ENCODE measurements around the gene NME2. TPM values are rescaled to one million over a fixed set of nuclear protein-coding genes. Genes with fewer than 3 reads are reported as not detected.

The NME2 gene
- total and polyA plus RNA-seq, 10 of the 15 experiments (the other 5 are each of a cell fraction or from before 2014, with no cell fraction given) = 497 to 1,030 (median 786) TPM

DNA sequence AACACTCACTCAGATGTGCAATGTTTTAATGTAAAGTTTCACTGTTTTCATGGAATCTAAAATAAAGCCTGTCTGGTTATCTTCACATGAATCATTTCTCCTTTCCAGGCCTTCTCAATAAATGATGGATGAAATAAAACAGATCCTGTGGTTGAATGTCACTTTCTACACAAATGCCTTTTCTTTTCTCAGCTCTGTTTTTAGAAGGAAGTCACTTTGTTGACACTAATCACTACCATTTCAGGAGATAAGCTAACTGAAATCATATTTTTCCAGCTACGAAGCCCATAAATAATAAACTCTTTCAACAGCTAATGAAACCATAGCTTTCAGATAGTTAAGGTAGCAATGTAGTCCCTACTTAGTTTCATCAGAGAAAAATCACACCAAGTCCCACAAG, 17.9 kb downstream of the NME2 start (continued):
- TF ChIP-seq, protein P1, sequence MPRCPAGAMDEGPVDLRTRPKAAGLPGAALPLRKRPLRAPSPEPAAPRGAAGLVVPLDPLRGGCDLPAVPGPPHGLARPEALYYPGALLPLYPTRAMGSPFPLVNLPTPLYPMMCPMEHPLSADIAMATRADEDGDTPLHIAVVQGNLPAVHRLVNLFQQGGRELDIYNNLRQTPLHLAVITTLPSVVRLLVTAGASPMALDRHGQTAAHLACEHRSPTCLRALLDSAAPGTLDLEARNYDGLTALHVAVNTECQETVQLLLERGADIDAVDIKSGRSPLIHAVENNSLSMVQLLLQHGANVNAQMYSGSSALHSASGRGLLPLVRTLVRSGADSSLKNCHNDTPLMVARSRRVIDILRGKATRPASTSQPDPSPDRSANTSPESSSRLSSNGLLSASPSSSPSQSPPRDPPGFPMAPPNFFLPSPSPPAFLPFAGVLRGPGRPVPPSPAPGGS (IDR thresholded peaks at IDR 0.05; ENCODE audit: borderline replicate concordance, insufficient read depth, low read depth, low read length, poor library complexity, severe bottlenecking) = no peak
- no peak for TF ChIP-seq POLR2A (IDR thresholded peaks at IDR 0.05; ENCODE audit: low read depth, low read length)
- no peak for TF ChIP-seq CBX3 (IDR thresholded peaks at IDR 0.05; ENCODE audit: borderline replicate concordance, low read depth)
- TF ChIP-seq NFYB (IDR thresholded peaks at IDR 0.05; ENCODE audit: insufficient read depth, low read depth, low read length) = no peak
- TF ChIP-seq, protein P2, sequence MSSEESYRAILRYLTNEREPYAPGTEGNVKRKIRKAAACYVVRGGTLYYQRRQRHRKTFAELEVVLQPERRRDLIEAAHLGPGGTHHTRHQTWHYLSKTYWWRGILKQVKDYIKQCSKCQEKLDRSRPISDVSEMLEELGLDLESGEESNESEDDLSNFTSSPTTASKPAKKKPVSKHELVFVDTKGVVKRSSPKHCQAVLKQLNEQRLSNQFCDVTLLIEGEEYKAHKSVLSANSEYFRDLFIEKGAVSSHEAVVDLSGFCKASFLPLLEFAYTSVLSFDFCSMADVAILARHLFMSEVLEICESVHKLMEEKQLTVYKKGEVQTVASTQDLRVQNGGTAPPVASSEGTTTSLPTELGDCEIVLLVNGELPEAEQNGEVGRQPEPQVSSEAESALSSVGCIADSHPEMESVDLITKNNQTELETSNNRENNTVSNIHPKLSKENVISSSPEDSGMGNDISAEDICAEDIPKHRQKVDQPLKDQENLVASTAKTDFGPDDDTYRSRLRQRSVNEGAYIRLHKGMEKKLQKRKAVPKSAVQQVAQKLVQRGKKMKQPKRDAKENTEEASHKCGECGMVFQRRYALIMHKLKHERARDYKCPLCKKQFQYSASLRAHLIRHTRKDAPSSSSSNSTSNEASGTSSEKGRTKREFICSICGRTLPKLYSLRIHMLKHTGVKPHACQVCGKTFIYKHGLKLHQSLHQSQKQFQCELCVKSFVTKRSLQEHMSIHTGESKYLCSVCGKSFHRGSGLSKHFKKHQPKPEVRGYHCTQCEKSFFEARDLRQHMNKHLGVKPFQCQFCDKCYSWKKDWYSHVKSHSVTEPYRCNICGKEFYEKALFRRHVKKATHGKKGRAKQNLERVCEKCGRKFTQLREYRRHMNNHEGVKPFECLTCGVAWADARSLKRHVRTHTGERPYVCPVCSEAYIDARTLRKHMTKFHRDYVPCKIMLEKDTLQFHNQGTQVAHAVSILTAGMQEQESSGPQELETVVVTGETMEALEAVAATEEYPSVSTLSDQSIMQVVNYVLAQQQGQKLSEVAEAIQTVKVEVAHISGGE (CRISPR knock-in tag; IDR thresholded peaks at IDR 0.05) = no peak
- TF ChIP-seq, protein P3, sequence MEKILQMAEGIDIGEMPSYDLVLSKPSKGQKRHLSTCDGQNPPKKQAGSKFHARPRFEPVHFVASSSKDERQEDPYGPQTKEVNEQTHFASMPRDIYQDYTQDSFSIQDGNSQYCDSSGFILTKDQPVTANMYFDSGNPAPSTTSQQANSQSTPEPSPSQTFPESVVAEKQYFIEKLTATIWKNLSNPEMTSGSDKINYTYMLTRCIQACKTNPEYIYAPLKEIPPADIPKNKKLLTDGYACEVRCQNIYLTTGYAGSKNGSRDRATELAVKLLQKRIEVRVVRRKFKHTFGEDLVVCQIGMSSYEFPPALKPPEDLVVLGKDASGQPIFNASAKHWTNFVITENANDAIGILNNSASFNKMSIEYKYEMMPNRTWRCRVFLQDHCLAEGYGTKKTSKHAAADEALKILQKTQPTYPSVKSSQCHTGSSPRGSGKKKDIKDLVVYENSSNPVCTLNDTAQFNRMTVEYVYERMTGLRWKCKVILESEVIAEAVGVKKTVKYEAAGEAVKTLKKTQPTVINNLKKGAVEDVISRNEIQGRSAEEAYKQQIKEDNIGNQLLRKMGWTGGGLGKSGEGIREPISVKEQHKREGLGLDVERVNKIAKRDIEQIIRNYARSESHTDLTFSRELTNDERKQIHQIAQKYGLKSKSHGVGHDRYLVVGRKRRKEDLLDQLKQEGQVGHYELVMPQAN (conservative IDR thresholded peaks at IDR 0.05) = no peak
- TF ChIP-seq KDM1A (IDR thresholded peaks at IDR 0.05; ENCODE audit: borderline replicate concordance) = no peak
- TF ChIP-seq SIX5 (IDR thresholded peaks at IDR 0.05; ENCODE audit: low read depth, low read length, severe bottlenecking) = no peak
- no peak for TF ChIP-seq GATAD2B (conservative IDR thresholded peaks at IDR 0.05; ENCODE audit: low read depth)
- TF ChIP-seq, protein P4, sequence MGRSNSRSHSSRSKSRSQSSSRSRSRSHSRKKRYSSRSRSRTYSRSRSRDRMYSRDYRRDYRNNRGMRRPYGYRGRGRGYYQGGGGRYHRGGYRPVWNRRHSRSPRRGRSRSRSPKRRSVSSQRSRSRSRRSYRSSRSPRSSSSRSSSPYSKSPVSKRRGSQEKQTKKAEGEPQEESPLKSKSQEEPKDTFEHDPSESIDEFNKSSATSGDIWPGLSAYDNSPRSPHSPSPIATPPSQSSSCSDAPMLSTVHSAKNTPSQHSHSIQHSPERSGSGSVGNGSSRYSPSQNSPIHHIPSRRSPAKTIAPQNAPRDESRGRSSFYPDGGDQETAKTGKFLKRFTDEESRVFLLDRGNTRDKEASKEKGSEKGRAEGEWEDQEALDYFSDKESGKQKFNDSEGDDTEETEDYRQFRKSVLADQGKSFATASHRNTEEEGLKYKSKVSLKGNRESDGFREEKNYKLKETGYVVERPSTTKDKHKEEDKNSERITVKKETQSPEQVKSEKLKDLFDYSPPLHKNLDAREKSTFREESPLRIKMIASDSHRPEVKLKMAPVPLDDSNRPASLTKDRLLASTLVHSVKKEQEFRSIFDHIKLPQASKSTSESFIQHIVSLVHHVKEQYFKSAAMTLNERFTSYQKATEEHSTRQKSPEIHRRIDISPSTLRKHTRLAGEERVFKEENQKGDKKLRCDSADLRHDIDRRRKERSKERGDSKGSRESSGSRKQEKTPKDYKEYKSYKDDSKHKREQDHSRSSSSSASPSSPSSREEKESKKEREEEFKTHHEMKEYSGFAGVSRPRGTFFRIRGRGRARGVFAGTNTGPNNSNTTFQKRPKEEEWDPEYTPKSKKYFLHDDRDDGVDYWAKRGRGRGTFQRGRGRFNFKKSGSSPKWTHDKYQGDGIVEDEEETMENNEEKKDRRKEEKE (IDR thresholded peaks at IDR 0.05) = no peak
- TF ChIP-seq MEF2B (IDR thresholded peaks at IDR 0.05; ENCODE audit: partially characterized antibody, poor library complexity, severe bottlenecking) = no peak

Data from GM12878 (cell line).